HFFc6 (cell line): ENCODE data around the gene TENM3. TPM values are rescaled to one million over a fixed set of nuclear protein-coding genes. Genes with fewer than 3 reads are reported as not detected.

Source experiments
- DNase-seq: peaks from one replicate; pipeline ENCODE4 v3.0.0-alpha.2; 2018
- H3K27ac Mint-ChIP-seq: 2 replicates; pipeline ENCODE4 v1.8.0; 2020; ENCODE audit warnings: mild to moderate bottlenecking, mixed read lengths
- H3K27me3 Mint-ChIP-seq: 2 replicates; pipeline ENCODE4 v1.8.0; 2021; ENCODE audit warnings: mild to moderate bottlenecking, moderate library complexity, mixed read lengths; ENCODE audit not compliant: insufficient read depth
- H3K36me3 Mint-ChIP-seq: 2 replicates; pipeline ENCODE4 v1.8.0; 2021; ENCODE audit warnings: low read depth, mixed read lengths
- H3K4me1 Mint-ChIP-seq: 2 replicates; pipeline ENCODE4 v1.8.0; 2020; ENCODE audit warnings: low read depth, mixed read lengths
- H3K4me3 Mint-ChIP-seq: 2 replicates; pipeline ENCODE4 v1.8.0; 2020; ENCODE audit warnings: mild to moderate bottlenecking, moderate library complexity, mixed read lengths
- H3K9me3 Mint-ChIP-seq: 2 replicates; pipeline ENCODE4 v1.8.0; 2020; ENCODE audit warnings: mild to moderate bottlenecking, mixed read lengths
- total RNA-seq, 6 experiments: library from RNA; stranded (reverse); fragmentation: NEBNext Ultra II Directional; extraction: Animal tissue kit (Norgen Biotek cat#: 25700); gene quantifications; 2 replicates in 1 of 6; 3 replicates in 5 of 6; pipeline ENCODE4 v1.2.3, GENCODE V29; 2021
- TF ChIP-seq, protein P1 (sequence below): fragments of 200-600 bp; sonication (generic); IDR thresholded peaks from 2 replicates; pipeline ENCODE4 v1.5.0; 2021; ENCODE audit warnings: antibody characterized with exemption, mild to moderate bottlenecking

The TENM3 gene
- total RNA-seq, 6 experiments from 2014 or later = 31.1 to 52.1 (median 42.0) TPM

DNA sequence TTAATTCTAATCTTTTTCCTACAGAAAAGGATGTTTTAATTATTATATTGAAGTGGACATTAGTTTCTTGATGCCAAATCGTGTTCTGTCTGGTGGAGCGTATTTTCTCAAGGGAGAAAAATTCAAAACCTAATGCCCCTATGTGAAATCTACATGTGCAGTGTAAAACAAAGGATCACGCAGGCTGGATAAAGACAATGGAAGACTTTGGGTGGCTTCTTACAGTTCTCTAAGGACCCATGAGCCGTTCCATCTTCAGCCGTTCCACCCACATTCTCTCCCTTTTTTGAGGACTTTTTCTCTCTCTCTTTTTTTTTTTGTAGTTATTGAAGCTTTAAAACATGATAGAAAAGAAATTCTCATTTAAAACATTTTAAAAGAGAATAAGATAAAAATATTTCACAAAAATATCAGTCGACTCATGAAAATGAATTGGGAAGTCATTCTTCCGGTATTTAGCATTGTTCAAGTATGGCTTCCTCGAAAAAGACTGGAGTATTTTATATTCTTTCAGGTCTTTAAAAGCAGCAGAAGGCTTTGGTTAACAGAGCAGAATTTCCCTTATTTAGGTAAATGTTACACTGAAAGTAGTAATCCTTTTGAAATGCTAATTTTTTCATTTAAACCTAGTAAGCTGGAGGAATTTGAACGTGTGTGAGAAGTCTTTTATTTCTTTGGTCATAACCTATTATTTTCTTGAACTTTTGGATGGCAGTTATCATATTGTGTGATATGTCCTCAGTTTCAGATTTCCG is 11.0 kb downstream of the TENM3 start:
- Mint-ChIP-seq H3K4me3 (no peak overlapping the region), H3K27ac (no peak overlapping the region), H3K27me3 (no peaks in the 10 kb centered on the region; the same call in 1 of the 2 replicates), H3K4me1 (peaks cover 16% of the 10 kb centered on the region), H3K9me3 (no peaks in the 10 kb centered on the region), H3K36me3 (no peaks in the 10 kb centered on the region; the same call in 1 of the 2 replicates)
- DNase-seq = no peak
- TF ChIP-seq, protein P1, sequence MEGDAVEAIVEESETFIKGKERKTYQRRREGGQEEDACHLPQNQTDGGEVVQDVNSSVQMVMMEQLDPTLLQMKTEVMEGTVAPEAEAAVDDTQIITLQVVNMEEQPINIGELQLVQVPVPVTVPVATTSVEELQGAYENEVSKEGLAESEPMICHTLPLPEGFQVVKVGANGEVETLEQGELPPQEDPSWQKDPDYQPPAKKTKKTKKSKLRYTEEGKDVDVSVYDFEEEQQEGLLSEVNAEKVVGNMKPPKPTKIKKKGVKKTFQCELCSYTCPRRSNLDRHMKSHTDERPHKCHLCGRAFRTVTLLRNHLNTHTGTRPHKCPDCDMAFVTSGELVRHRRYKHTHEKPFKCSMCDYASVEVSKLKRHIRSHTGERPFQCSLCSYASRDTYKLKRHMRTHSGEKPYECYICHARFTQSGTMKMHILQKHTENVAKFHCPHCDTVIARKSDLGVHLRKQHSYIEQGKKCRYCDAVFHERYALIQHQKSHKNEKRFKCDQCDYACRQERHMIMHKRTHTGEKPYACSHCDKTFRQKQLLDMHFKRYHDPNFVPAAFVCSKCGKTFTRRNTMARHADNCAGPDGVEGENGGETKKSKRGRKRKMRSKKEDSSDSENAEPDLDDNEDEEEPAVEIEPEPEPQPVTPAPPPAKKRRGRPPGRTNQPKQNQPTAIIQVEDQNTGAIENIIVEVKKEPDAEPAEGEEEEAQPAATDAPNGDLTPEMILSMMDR = no peak

- no peaks in the 10 kb centered on the region for H3K9me3 Mint-ChIP-seq
- no peak overlapping the region for H3K27ac Mint-ChIP-seq
- H3K27me3 Mint-ChIP-seq = no peaks in the 10 kb centered on the region; the same call in 1 of the 2 replicates
- H3K4me1 Mint-ChIP-seq = peaks cover 16% of the 10 kb centered on the region
- H3K36me3 Mint-ChIP-seq = no peaks in the 10 kb centered on the region
- TF ChIP-seq, protein P1 = no peak
- DNase-seq = peak; percentile 38
- H3K4me3 Mint-ChIP-seq = no peak overlapping the region
Observed at GRCh38 chr4:182255441-182256190, 12.4 kb downstream of the TENM3 start.

DNA sequence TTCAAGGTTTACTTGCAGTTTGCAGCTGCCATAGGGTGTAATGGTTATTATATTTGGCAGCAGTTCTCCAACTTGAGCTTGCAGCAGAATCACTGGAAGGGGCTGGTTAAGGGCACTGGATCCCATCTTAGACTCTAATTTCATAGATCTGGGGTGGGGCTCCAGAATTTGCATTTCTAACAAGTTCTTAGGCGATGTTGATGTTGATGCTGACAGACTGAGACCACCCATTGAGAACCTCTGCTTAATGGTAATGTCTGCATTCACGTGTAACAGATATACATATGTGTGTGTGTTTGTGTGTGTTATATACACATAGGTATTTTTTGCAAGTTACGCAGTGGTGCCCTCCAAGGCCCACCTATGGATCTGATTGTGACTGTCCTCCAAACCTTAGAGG is 13.8 kb downstream of the TENM3 start:
- Mint-ChIP-seq H3K4me3 (no peak overlapping the region), H3K27ac (no peak overlapping the region), H3K9me3 (no peaks in the 10 kb centered on the region), H3K4me1 (peaks cover 16% of the 10 kb centered on the region), H3K27me3 (no peaks in the 10 kb centered on the region), H3K36me3 (no peaks in the 10 kb centered on the region)
- DNase-seq = no peak
- TF ChIP-seq, protein P1 = no peak

- Mint-ChIP-seq H3K36me3 (no peaks in the 10 kb centered on the region), H3K4me3 (no peak overlapping the region), H3K9me3 (no peaks in the 10 kb centered on the region), H3K4me1 (peaks cover 16% of the 10 kb centered on the region), H3K27ac (no peak overlapping the region), H3K27me3 (no peaks in the 10 kb centered on the region)
- TF ChIP-seq, protein P1 = no peak
- DNase-seq = no peak
Observed at GRCh38 chr4:182257503-182257902, 14.3 kb downstream of the TENM3 start.

GRCh38 chr4:182258441-182259000 is 15.3 kb downstream of the TENM3 start:
- H3K36me3 Mint-ChIP-seq = no peaks in the 10 kb centered on the region
- TF ChIP-seq, protein P1 = no peak
- peaks cover 16% of the 10 kb centered on the region for H3K4me1 Mint-ChIP-seq
- no peaks in the 10 kb centered on the region for H3K27me3 Mint-ChIP-seq
- no peak for DNase-seq
- no peak overlapping the region for H3K27ac Mint-ChIP-seq
- H3K4me3 Mint-ChIP-seq = no peak overlapping the region
- H3K9me3 Mint-ChIP-seq = no peaks in the 10 kb centered on the region
